H1 (cell line): Measurements from ENCODE around the gene REG1B. TPM values are rescaled to one million over a fixed set of nuclear protein-coding genes. Genes with fewer than 3 reads are reported as not detected.

Experiments used
- CTCF ChIA-PET: fragments of 300-600 bp; sonication (Branson Sonifier 250); formaldehyde crosslinking; loops from one replicate; lab custom pipeline; 2021; ENCODE audit not compliant: partially characterized antibody; lab: Charles Lee
- POLR2A ChIA-PET: fragments of 300-600 bp; sonication (Branson Sonifier 250); formaldehyde crosslinking; loops from one replicate; lab custom pipeline; 2021; ENCODE audit warnings: inconsistent platforms; ENCODE audit not compliant: partially characterized antibody; lab: Charles Lee
- DNase-seq, 2 experiments: peaks; one replicate each; pipeline versions ENCODE4 v3.0.0 to v3.0.0-alpha.2; 2010 to 2022; ENCODE audit warnings: low spot score in 2 of 2, low read depth in 1 of 2, mixed read lengths in 1 of 2
- FAIRE-seq: peaks from 2 replicates; lab custom pipeline; 2011; peaks lifted over from hg19 to GRCh38; lab: Jason Lieb, UNC
- H2AFZ ChIP-seq: 2 replicates; pipeline ENCODE4 v1.8.1; 2012; ENCODE audit warnings: low read length, inconsistent platforms
- H2AK5ac ChIP-seq: 2 replicates; pipeline ENCODE4 v1.6.1; 2013; ENCODE audit warnings: low read depth, low read length
- H2BK120ac ChIP-seq: replicated peaks from 2 replicates; pipeline ENCODE3; 2013; ENCODE audit warnings: low read depth, low read length, inconsistent platforms
- H2BK12ac ChIP-seq: 2 replicates; pipeline ENCODE4 v1.6.1; 2013; ENCODE audit warnings: low read depth, low read length
- H2BK15ac ChIP-seq: 2 replicates; pipeline ENCODE4 v1.6.1; 2013; ENCODE audit warnings: low read length
- H2BK20ac ChIP-seq: 2 replicates; pipeline ENCODE4 v1.6.1; 2013; ENCODE audit warnings: low read length
- H2BK5ac ChIP-seq: 2 replicates; pipeline ENCODE4 v1.6.1; 2013; ENCODE audit warnings: low read depth, low read length
- H3K14ac ChIP-seq: 2 replicates; pipeline ENCODE4 v1.6.1; 2013; ENCODE audit warnings: inconsistent platforms; ENCODE audit not compliant: insufficient read length
- H3K18ac ChIP-seq: 2 replicates; pipeline ENCODE4 v1.6.1; 2013; ENCODE audit warnings: low read length; ENCODE audit errors: extremely low read depth
- H3K23ac ChIP-seq: 2 replicates; pipeline ENCODE4 v1.6.1; 2013; ENCODE audit warnings: inconsistent platforms; ENCODE audit not compliant: insufficient read length
- H3K23me2 ChIP-seq: 2 replicates; pipeline ENCODE4 v1.6.1; 2013; ENCODE audit warnings: low read depth, low read length
- H3K27ac ChIP-seq: 2 replicates; pipeline ENCODE4 v1.6.1; 2011; ENCODE audit warnings: low read depth, low read length, inconsistent platforms
- H3K27me3 ChIP-seq, 4 experiments: replicated peaks in 1 of 4; 1 replicate in 1 of 4; 2 replicates in 3 of 4; pipeline versions ENCODE4 v1.6.1 to v1.8.1; 2011 to 2013; ENCODE audit warnings: low read length in 3 of 4, mild to moderate bottlenecking in 3 of 4, inconsistent platforms in 2 of 4, mixed read lengths in 2 of 4, moderate library complexity in 1 of 4; ENCODE audit not compliant: control insufficient read depth in 3 of 4, insufficient read depth in 3 of 4; ENCODE audit errors: extremely low read depth in 1 of 4
- H3K36me3 ChIP-seq, 4 experiments: 2 replicates each; pipeline versions ENCODE4 v1.6.1 to v1.8.1; 2011 to 2013; ENCODE audit warnings: mild to moderate bottlenecking in 4 of 4, low read length in 3 of 4, moderate library complexity in 2 of 4, control low read depth in 1 of 4, inconsistent platforms in 1 of 4; ENCODE audit not compliant: insufficient read depth in 4 of 4, control insufficient read depth in 2 of 4
- H3K4ac ChIP-seq: replicated peaks from 2 replicates; pipeline ENCODE3; 2013; ENCODE audit warnings: low read length, low read depth, mixed read lengths, inconsistent platforms; ENCODE audit not compliant: insufficient read length
- H3K4me1 ChIP-seq, 4 experiments: replicated peaks in 1 of 4; 1 replicate in 1 of 4; 2 replicates in 3 of 4; pipeline versions ENCODE4 v1.6.1 to v1.8.1; 2011 to 2013; ENCODE audit warnings: low read length in 3 of 4, inconsistent platforms in 2 of 4, mixed read lengths in 1 of 4; ENCODE audit not compliant: insufficient read depth in 4 of 4, control insufficient read depth in 3 of 4
- H3K4me2 ChIP-seq, 2 experiments: 2 replicates each; pipeline versions ENCODE4 v1.6.1 to v1.8.1; 2011 to 2013; ENCODE audit warnings: low read depth in 2 of 2, low read length in 2 of 2, control low read depth in 1 of 2, inconsistent platforms in 1 of 2, mild to moderate bottlenecking in 1 of 2; ENCODE audit not compliant: insufficient read depth in 1 of 2
- H3K4me3 ChIP-seq, 4 experiments: fragments of 200-600, 300-600 bp in 1 of 4; sonication (generic), shearing (Covaris generic), sonication (Bioruptor Twin) in 1 of 4; 2 replicates each; pipeline versions ENCODE4 v1.5.1 to v1.8.1; 2011 to 2016; ENCODE audit warnings: low read length in 4 of 4, low read depth in 3 of 4, control low read depth in 2 of 4, inconsistent platforms in 2 of 4, mild to moderate bottlenecking in 2 of 4, mixed read lengths in 1 of 4, moderate library complexity in 1 of 4; ENCODE audit not compliant: insufficient read depth in 2 of 4; ENCODE audit errors: extremely low read depth in 1 of 4
- H3K56ac ChIP-seq: replicated peaks from 2 replicates; pipeline ENCODE3; 2013; ENCODE audit warnings: low read depth, mild to moderate bottlenecking, mixed read lengths, low read length, inconsistent platforms; ENCODE audit not compliant: insufficient read length
- H3K79me1 ChIP-seq: 2 replicates; pipeline ENCODE4 v1.6.1; 2013; ENCODE audit warnings: low read depth, low read length, control low read depth
- H3K79me2 ChIP-seq, 2 experiments: 2 replicates each; pipeline versions ENCODE4 v1.6.1 to v1.8.1; 2012 to 2013; ENCODE audit warnings: low read length in 2 of 2, mild to moderate bottlenecking in 2 of 2, inconsistent platforms in 1 of 2; ENCODE audit not compliant: insufficient read depth in 2 of 2, control insufficient read depth in 1 of 2
- H3K9ac ChIP-seq, 4 experiments: replicated peaks in 1 of 4; 1 replicate in 1 of 4; 2 replicates in 3 of 4; pipeline versions ENCODE4 v1.6.1 to v1.8.1; 2011 to 2013; ENCODE audit warnings: low read depth in 3 of 4, low read length in 3 of 4, control low read depth in 2 of 4, mild to moderate bottlenecking in 2 of 4, moderate library complexity in 2 of 4, inconsistent platforms in 1 of 4; ENCODE audit errors: extremely low read depth in 1 of 4
- H3K9me3 ChIP-seq, 2 experiments: 2 replicates each; pipeline versions ENCODE4 v1.6.1 to v1.8.1; 2012 to 2013; ENCODE audit warnings: mild to moderate bottlenecking in 2 of 2, moderate library complexity in 2 of 2, control low read depth in 1 of 2, inconsistent platforms in 1 of 2, low read depth in 1 of 2, low read length in 1 of 2, mixed read lengths in 1 of 2; ENCODE audit not compliant: insufficient read depth in 2 of 2
- H4K20me1 ChIP-seq, 2 experiments: replicated peaks in 1 of 2; 2 replicates each; pipeline versions ENCODE3 to v1.8.1; 2011 to 2013; ENCODE audit warnings: inconsistent platforms in 2 of 2, low read length in 2 of 2, mild to moderate bottlenecking in 1 of 2; ENCODE audit not compliant: insufficient read depth in 2 of 2, control insufficient read depth in 1 of 2
- H4K5ac ChIP-seq: 2 replicates; pipeline ENCODE4 v1.6.1; 2013; ENCODE audit warnings: low read length, low read depth, mixed read lengths, inconsistent platforms; ENCODE audit not compliant: insufficient read length
- H4K8ac ChIP-seq: 2 replicates; pipeline ENCODE4 v1.8.0; 2013; ENCODE audit warnings: mild to moderate bottlenecking, moderate library complexity, low read length, inconsistent platforms; ENCODE audit not compliant: insufficient read depth; ENCODE audit errors: extremely low read depth
- H4K91ac ChIP-seq: replicated peaks from 2 replicates; pipeline ENCODE3; 2013; ENCODE audit warnings: low read length, mixed read lengths, inconsistent platforms; ENCODE audit not compliant: insufficient read length
- BCL11A ChIP-seq, 2 experiments: IDR thresholded peaks; one replicate each; pipeline ENCODE4 v1.6.1; 2011; ENCODE audit warnings: low read depth in 2 of 2, low read length in 2 of 2, mild to moderate bottlenecking in 2 of 2
- CBX8 ChIP-seq: fragments of 300-800, 300-1000 bp; sonication (generic); IDR thresholded peaks from 2 replicates; pipeline ENCODE4 v1.7.1; 2016; ENCODE audit warnings: low read depth, low read length, borderline replicate concordance
- CTBP2 ChIP-seq: IDR thresholded peaks from 2 replicates; pipeline ENCODE4 v1.7.0; 2011; ENCODE audit warnings: borderline replicate concordance, mild to moderate bottlenecking, moderate library complexity, mixed read lengths, low read length; ENCODE audit not compliant: insufficient read depth, insufficient read length
- FOSL1 ChIP-seq: IDR thresholded peaks from 2 replicates; pipeline ENCODE4 v1.6.1; 2011; ENCODE audit warnings: mild to moderate bottlenecking, low read depth, low read length, moderate library complexity; ENCODE audit not compliant: insufficient read depth
- JUND ChIP-seq: IDR thresholded peaks from 2 replicates; pipeline ENCODE4 v1.6.1; 2011; ENCODE audit warnings: mild to moderate bottlenecking, improper control_type of control experiment, low read length
- PHF8 ChIP-seq: fragments of 200-600 bp; sonication (generic); conservative IDR thresholded peaks from 2 replicates; pipeline ENCODE4 v1.7.1; 2012; ENCODE audit warnings: low read depth, mild to moderate bottlenecking, inconsistent platforms, low read length, moderate library complexity
- POU5F1 ChIP-seq: IDR thresholded peaks from 2 replicates; pipeline ENCODE4 v1.6.1; 2011; ENCODE audit warnings: low read depth, mild to moderate bottlenecking, low read length, moderate library complexity
- RNF2 ChIP-seq: fragments of 200-900, 300-1000 bp; sonication (generic); IDR thresholded peaks from 2 replicates; pipeline ENCODE4 v1.7.1; 2016; ENCODE audit warnings: borderline replicate concordance, low read depth, mild to moderate bottlenecking, antibody characterized with exemption, low read length; ENCODE audit not compliant: poor library complexity, severe bottlenecking; ENCODE audit errors: missing control alignments
- SP2 ChIP-seq: IDR thresholded peaks from 2 replicates; pipeline ENCODE4 v1.6.1; 2012; ENCODE audit warnings: mild to moderate bottlenecking, low read length, inconsistent platforms
- TEAD4 ChIP-seq: IDR thresholded peaks from 2 replicates; pipeline ENCODE4 v1.6.1; 2012; ENCODE audit warnings: low read depth, low read length, inconsistent platforms, mixed read lengths
- USF2 ChIP-seq: IDR thresholded peaks from 2 replicates; pipeline ENCODE4 v1.6.1; 2011; ENCODE audit warnings: low read length, improper control_type of control experiment
- ZNF274 ChIP-seq: IDR thresholded peaks from 2 replicates; pipeline ENCODE4 v1.7.0; 2012; ENCODE audit warnings: low read length, borderline replicate concordance; ENCODE audit errors: extremely low read depth
- WGBS, 2 experiments: shearing (Covaris generic) in 1 of 2; methylation state at CpG; one replicate each; pipeline versions ENCODE4 v1.1.6 to v1.1.7; 2013 to 2015; ENCODE audit warnings: low lambda C conversion rate in 2 of 2, mixed read lengths in 2 of 2, inconsistent platforms in 1 of 2, low coverage in 1 of 2, missing lambda C conversion rate in 1 of 2; ENCODE audit not compliant: insufficient replicate concordance in 2 of 2, insufficient coverage in 1 of 2, insufficient read length in 1 of 2; ENCODE audit errors: extremely low coverage in 1 of 2, missing lambda C conversion rate in 1 of 2; 5-methylcytosine and 5-hydroxymethylcytosine counted together
- polyA plus RNA-seq, 7 experiments: library from polyadenylated mRNA; depleted of rRNA in 3 of 7; stranded (reverse) in 5 of 7; unstranded in 2 of 7; fragments of >200 nt in 5 of 7; fragments of 200-250 nt in 2 of 7; gene quantifications; 1 replicate in 5 of 7; 2 replicates in 1 of 7; 4 replicates in 1 of 7; pipeline versions ENCODE4 v1.2.1 to v1.2.3, GENCODE V29; 2011 to 2013; ENCODE audit warnings: missing spikeins in 2 of 7, mixed read lengths in 2 of 7
- total RNA-seq: library from RNA; stranded (reverse); fragmentation: NEBNext Ultra II Directional; extraction: Animal tissue kit (Norgen Biotek cat#: 25700); gene quantifications from 2 replicates; pipeline ENCODE4 v1.2.1, GENCODE V29; 2021

Gene REG1B
- total and polyA plus RNA-seq, 2 of the 8 experiments (the other 6 are each of a cell fraction or from before 2014, with no cell fraction given), result not detected

- ChIA-PET CTCF (no interaction called here), POLR2A (no interaction called here)
- no peak overlapping the region for H3K4ac ChIP-seq
- H3K36me3 ChIP-seq, result no peaks in the 10 kb centered on the region
- no peaks in the 10 kb centered on the region for H3K79me1 ChIP-seq
- H4K91ac ChIP-seq, result no peak overlapping the region
- no peak for FAIRE-seq
- H2AK5ac ChIP-seq, result no peak overlapping the region
- no peak overlapping the region for H3K4me2 ChIP-seq
- no peak overlapping the region for H2BK120ac ChIP-seq
- no peaks in the 10 kb centered on the region for H3K9me3 ChIP-seq
- 0 out of 2 replicates have a peak overlapping the region, but pooled peaks have one; percentile 46 for H4K8ac ChIP-seq
- no peak overlapping the region for H2BK5ac ChIP-seq
- no peak overlapping the region for H3K23ac ChIP-seq
- no peaks in the 10 kb centered on the region for H3K27me3 ChIP-seq
- H3K4me3 ChIP-seq, result no peak overlapping the region
- H3K79me2 ChIP-seq, result no peaks in the 10 kb centered on the region
- H3K18ac ChIP-seq, result no peak overlapping the region
- no peak overlapping the region for H3K14ac ChIP-seq
- no peak overlapping the region for H2AFZ ChIP-seq
- 85% methylated on average over 2 of the region's 2 CpGs; no CpG with 5 or more reads in 1 of the 2 experiments for WGBS, 2 experiments
- TF ChIP-seq SP2 (no peak), RNF2 (no peak), POU5F1 (no peak), PHF8 (no peak), JUND (no peak), CTBP2 (no peak), TEAD4 (no peak), FOSL1 (no peak), BCL11A (IDR thresholded peaks at IDR 0.05; ENCODE audit: low read depth in 2 of 2, low read length in 2 of 2) (no peak), USF2 (no peak), ZNF274 (no peak), CBX8 (no peak)
- H2BK20ac ChIP-seq, result no peak overlapping the region
- H2BK12ac ChIP-seq, result no peak overlapping the region
- no peak for DNase-seq
- H4K20me1 ChIP-seq, result no peaks in the 10 kb centered on the region
- H3K4me1 ChIP-seq, result no peaks in the 10 kb centered on the region
- no peak overlapping the region for H3K27ac ChIP-seq
- H3K23me2 ChIP-seq, result no peaks in the 10 kb centered on the region
- H4K5ac ChIP-seq, result no peak overlapping the region
- no peak overlapping the region for H3K9ac ChIP-seq
- no peak overlapping the region for H2BK15ac ChIP-seq
- no peak overlapping the region for H3K56ac ChIP-seq
Measured at GRCh38 chr2:79122676-79123075, 34.9 kb upstream of the REG1B start.
